ENCODE measurements around the gene RAI1.

RAI1 gene

GRCh38 chr17:17789828-17790636, 108.8 kb downstream of the RAI1 start:
- DNase-seq, result no peak

GRCh38 chr17:17790637-17791464, 109.6 kb downstream of the RAI1 start:
- no peak for DNase-seq

GRCh38 chr17:17792037-17792550, 110.8 kb downstream of the RAI1 start:
- no peak for DNase-seq

GRCh38 chr17:17792551-17793377, 111.5 kb downstream of the RAI1 start:
- DNase-seq, result peak; percentile 36 to 55

- no peak for DNase-seq
Observed at GRCh38 chr17:17793378-17794214, 112.3 kb downstream of the RAI1 start.

GRCh38 chr17:17794382-17794781, 113.1 kb downstream of the RAI1 start:
- no peak for DNase-seq

- no peak for DNase-seq
Observed at GRCh38 chr17:17795296-17795695, 114.0 kb downstream of the RAI1 start.

GRCh38 chr17:17795946-17796786, 114.9 kb downstream of the RAI1 start:
- no peak for DNase-seq

GRCh38 chr17:17796787-17797061, 115.5 kb downstream of the RAI1 start:
- DNase-seq, result no peak

- no peak for DNase-seq
Observed at GRCh38 chr17:17797119-17797809, 116.0 kb downstream of the RAI1 start.

GRCh38 chr17:17798010-17798556, 116.8 kb downstream of the RAI1 start:
- DNase-seq, result no peak

GRCh38 chr17:17798573-17799255, 117.5 kb downstream of the RAI1 start:
- no peak for DNase-seq

GRCh38 chr17:17800504-17801021, 119.3 kb downstream of the RAI1 start:
- no peak for DNase-seq

- DNase-seq, result no peak
Observed at GRCh38 chr17:17801800-17802481, 120.7 kb downstream of the RAI1 start.

- no peak for DNase-seq
Observed at GRCh38 chr17:17804007-17804406, 122.7 kb downstream of the RAI1 start.

- no peak for DNase-seq
Observed at GRCh38 chr17:17805575-17805974, 124.3 kb downstream of the RAI1 start.

GRCh38 chr17:17806035-17806434, 124.8 kb downstream of the RAI1 start:
- no peak for DNase-seq

- DNase-seq, result no peak
Observed at GRCh38 chr17:17806611-17807274, 125.5 kb downstream of the RAI1 start.

Measured in hippocampal formation (tissue), 2 donors.